Measurements from ENCODE around the gene EDC4.
A peak's percentile ranks its signal among the peaks of the same experiment; 100 is the strongest.

The EDC4 gene

DNA sequence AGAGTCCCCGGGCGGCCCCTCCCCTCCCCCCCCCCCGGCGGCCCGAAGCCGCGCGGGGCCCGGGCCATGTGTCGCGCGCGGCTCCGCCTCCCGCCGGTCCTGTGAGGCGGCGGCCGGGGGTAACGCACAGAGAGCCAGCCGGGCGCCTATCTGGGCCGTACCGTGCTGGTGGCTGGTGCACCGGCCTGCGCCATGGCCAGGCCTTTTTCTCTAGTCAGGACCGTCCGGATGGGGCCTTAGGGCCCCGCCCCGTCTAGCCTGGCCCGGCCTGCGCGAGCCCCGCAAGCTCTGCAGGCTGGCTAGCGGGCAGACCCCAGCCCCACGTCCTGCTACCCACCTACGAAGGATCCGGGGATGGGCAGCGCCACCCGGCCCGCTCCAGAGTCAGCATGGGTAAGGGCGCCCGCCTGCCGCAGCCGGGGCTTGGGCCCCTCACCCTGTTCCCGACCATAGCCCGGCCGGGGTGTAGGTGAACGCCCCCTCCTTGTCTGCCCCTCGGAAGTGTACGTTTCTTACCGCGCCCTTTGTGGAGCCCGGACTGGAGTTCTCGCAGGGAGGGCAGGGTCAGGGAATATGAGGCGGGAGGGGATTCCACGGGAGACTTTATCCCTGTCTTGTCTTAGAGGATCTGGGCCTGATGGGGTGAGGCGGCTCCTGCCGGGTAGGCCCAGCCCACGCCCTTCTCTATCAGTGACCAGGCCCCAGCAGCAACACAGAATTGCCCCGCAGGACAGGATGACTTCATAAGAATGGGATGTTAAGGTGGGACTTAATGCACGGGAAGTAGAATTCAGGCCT is 25.6 kb upstream of the EDC4 start, which contains the start of gene CENPT (continued):
- TF ChIP-seq PRDM2 (tag by site-specific recombination; IDR thresholded peaks at IDR 0.05; ENCODE audit: borderline replicate concordance) (peak; percentile 46; the same call in 1 of the 2 replicates), ZNF488 (tag by site-specific recombination; IDR thresholded peaks at IDR 0.05) (no peak)

GRCh38 chr16:67848118-67848517 is 24.7 kb upstream of the EDC4 start:
- Histone ChIP-seq H3K36me3 (ENCODE audit: control insufficient read depth in 2 of 2, insufficient read depth in 1 of 2, low read length in 2 of 2) (peaks cover 0 to 33% of the 10 kb centered on the region in 2 experiments; a peak in 2 of 3 replicates), H3K9me3 (ENCODE audit: control insufficient read depth, insufficient read depth, low read depth, low read length) (no peaks in the 10 kb centered on the region), H3K4me3 (ENCODE audit: low read depth, low read length) (peak overlapping the region; percentile 91), H3K27ac (ENCODE audit: extremely low read depth, low read depth, low read length) (peak overlapping the region; percentile 92; the same call in 1 of the 2 replicates), H3K4me1 (ENCODE audit: control insufficient read depth, insufficient read depth, low read length) (peaks cover 16% of the 10 kb centered on the region)
- ChIA-PET CTCF (interaction anchor here (1.2 to 1.3 kb wide), 2 partner anchors 32 to 175 kb away, joined by 4 to 9 read pairs; no protein-coding TSS in a partner anchor), POLR2A (interaction anchor here (0.7 to 1.5 kb wide), 3 partner anchors 12 to 42 kb away, joined by 3 to 8 read pairs (median 4); partner anchors contain the start of genes EDC4, RANBP10 and TSNAXIP1)
- no peak for TF ChIP-seq ZNF768 (tag by site-specific recombination; IDR thresholded peaks at IDR 0.05)

DNA sequence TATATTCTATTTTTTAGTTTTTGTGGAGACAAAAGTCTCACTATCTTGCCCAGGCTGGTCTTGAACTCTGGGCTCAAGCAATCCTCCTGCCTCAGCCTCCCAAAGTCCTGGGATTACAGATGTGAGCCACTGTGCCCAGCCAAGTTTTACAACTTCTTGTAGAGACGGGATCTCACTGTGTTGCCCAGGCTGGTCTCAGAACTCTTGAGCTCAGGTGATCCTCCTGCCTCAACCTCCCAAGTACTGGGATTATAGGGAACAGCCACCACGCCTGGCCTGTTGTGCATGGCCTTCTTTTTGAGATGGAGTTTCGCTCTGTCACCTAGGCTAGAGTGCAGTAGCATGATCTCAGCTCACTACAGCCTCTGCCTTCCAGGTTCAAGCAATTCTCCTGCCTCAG is 19.2 kb upstream of the EDC4 start:
- POLR2A ChIA-PET = no interaction called here
- no peaks in the 10 kb centered on the region for H3K9me3 ChIP-seq (ENCODE audit: control insufficient read depth, insufficient read depth, low read depth, low read length)
- peaks cover 0 to 39% of the 10 kb centered on the region in 2 experiments; a peak in 2 of 3 replicates for H3K36me3 ChIP-seq (ENCODE audit: control insufficient read depth in 2 of 2, insufficient read depth in 1 of 2, low read length in 2 of 2)
- no peak overlapping the region for H3K4me3 ChIP-seq (ENCODE audit: low read depth, low read length)
- H3K4me1 ChIP-seq (ENCODE audit: control insufficient read depth, insufficient read depth, low read length) = peaks cover 12% of the 10 kb centered on the region
- no peak overlapping the region for H3K27ac ChIP-seq (ENCODE audit: extremely low read depth, low read depth, low read length)
- CTCF ChIA-PET = interaction anchor here (0.6 to 1.1 kb wide), 2 partner anchors 12 to 36 kb away, joined by 3 to 4 read pairs; no protein-coding TSS in a partner anchor
- TF ChIP-seq ZNF670 (tag by site-specific recombination; IDR thresholded peaks at IDR 0.05; ENCODE audit: low read depth) (no peak), ZNF121 (tag by site-specific recombination; IDR thresholded peaks at IDR 0.05) (peak; percentile 81)

- Histone ChIP-seq H3K4me1 (ENCODE audit: control insufficient read depth, insufficient read depth, low read length) (peaks cover 12% of the 10 kb centered on the region), H3K27ac (ENCODE audit: extremely low read depth, low read depth, low read length) (no peak overlapping the region), H3K9me3 (ENCODE audit: control insufficient read depth, insufficient read depth, low read depth, low read length) (no peaks in the 10 kb centered on the region), H3K36me3 (ENCODE audit: control insufficient read depth in 2 of 2, insufficient read depth in 1 of 2, low read length in 2 of 2) (peaks cover 0 to 34% of the 10 kb centered on the region in 2 experiments; a peak in 2 of 3 replicates), H3K4me3 (ENCODE audit: low read depth, low read length) (no peak overlapping the region)
- POLR2A ChIA-PET = interaction anchor here (0.6 to 1.5 kb wide), 3 partner anchors 22 to 149 kb away, joined by 3 to 5 read pairs (median 3); no protein-coding TSS in a partner anchor
- CTCF ChIA-PET = interaction anchor here (0.6 to 0.8 kb wide), 2 partner anchors 40 to 188 kb away, joined by 3 read pairs; no protein-coding TSS in a partner anchor
- TF ChIP-seq ZSCAN16 (tag by site-specific recombination; IDR thresholded peaks at IDR 0.05) (no peak), FEZF1 (tag by site-specific recombination; IDR thresholded peaks at IDR 0.05) (no peak), ZNF157 (tag by site-specific recombination; IDR thresholded peaks at IDR 0.05) (no peak), ZNF624 (tag by site-specific recombination; IDR thresholded peaks at IDR 0.05) (no peak), ZNF704 (tag by site-specific recombination; IDR thresholded peaks at IDR 0.05) (no peak), ZNF146 (tag by site-specific recombination; IDR thresholded peaks at IDR 0.05) (no peak), ZIC2 (tag by site-specific recombination; IDR thresholded peaks at IDR 0.05) (no peak)
Measured at GRCh38 chr16:67855789-67856188, 17.1 kb upstream of the EDC4 start.
